Measurements from ENCODE around the gene NOP9.
A peak's percentile ranks its signal among the peaks of the same experiment; 100 is the strongest.

Gene NOP9

GRCh38 chr14:24283796-24284460 lies 15.7 kb upstream of the NOP9 start:
- DNase-seq = no peak

DNA sequence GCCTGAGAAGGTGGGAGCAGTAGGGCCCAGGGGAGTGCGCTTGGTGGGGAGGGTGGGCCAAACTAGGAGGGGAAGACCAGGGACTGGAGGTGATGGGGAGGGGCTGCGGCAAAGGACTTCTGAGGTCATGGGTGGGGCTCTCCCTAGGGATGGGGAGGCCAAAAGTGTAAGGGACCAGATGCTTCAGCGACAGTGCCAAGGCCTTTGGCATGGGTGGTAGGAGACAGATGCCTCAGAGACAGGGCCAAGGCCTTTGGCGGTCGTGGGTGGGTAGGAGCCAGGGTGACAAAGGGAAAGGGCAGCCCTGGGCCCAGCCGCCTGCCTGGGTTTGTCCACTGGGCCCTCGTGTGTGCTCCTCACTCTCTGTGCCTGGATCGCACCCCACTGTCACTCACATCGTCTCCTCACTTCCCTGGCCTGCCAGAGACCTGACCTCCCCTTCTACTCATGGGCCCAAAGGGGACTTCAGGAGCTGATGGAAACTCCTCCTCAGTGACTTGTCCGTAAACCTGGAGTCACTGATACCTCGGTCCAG lies 15.1 kb upstream of the NOP9 start:
- no peak for DNase-seq

GRCh38 chr14:24285351-24285750 lies 14.3 kb upstream of the NOP9 start:
- no peak for DNase-seq

DNA sequence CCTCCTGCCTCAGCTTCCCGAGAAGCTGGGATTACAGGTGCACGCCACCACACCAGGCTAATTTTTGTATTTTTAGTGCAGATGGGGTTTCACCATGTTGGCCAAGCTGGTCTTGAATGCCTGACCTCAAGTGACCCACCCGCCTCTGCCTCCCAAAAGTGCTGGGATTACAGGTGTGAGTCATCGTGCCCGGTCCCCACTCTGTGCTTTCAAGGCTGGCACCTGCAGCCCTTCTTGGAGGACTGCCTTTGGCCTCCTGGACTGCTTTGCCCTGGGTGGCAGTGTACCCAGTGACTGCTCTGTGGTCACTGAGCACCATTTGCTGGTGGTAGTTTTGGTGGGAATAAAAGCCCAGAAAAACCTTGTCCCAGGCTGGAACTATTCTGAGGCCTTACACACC lies 12.7 kb upstream of the NOP9 start:
- no peak for DNase-seq

DNA sequence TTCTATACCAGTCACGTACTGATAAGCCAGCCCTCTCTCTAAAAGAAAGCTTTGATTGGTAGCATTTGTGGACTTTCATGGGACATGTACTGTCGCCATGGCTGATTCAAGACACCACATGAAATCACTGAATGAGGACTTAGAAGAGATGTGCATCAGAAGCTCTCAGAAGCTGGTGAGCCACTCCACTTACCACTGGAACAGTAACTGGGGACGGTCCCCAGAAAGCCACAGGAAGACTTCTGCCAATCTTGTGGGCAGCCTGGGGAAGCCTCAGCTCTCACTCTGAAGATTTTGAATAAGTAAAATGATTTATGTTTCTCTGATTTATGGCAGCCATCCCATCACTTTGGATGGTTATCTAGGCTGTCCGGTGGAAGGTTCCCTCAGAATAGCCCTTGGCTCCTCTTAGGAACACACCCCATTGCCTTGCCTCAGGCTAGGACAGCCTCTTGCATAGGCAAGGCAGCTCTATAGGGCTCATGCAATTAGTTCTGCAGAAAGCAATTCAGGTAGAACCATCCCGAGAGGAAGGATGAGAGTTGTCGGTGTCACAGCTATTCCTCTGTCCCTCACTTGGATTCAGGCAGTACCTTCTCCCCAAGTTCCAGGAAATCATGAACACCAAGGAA lies 9.9 kb upstream of the NOP9 start:
- DNase-seq = no peak

DNA sequence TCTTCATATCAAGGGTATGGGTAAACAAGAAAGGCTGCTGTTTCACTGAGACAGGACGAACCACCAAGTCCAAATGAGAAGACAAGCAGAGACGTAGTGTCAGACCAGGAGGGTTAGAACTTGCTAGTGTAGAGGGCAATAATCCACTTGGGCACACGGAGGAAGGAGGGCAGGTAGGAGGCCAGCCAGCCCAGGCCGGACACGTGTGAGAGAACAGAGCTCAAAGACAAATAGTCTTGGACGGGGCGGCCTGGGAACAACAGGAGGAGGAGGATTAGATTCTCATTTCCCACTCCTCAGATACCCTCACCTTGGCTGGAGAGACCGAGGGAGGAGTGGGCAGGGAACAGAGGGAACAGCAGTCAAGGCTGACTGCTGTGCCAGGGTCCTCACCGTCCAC lies 8.9 kb upstream of the NOP9 start:
- DNase-seq = no peak

DNA sequence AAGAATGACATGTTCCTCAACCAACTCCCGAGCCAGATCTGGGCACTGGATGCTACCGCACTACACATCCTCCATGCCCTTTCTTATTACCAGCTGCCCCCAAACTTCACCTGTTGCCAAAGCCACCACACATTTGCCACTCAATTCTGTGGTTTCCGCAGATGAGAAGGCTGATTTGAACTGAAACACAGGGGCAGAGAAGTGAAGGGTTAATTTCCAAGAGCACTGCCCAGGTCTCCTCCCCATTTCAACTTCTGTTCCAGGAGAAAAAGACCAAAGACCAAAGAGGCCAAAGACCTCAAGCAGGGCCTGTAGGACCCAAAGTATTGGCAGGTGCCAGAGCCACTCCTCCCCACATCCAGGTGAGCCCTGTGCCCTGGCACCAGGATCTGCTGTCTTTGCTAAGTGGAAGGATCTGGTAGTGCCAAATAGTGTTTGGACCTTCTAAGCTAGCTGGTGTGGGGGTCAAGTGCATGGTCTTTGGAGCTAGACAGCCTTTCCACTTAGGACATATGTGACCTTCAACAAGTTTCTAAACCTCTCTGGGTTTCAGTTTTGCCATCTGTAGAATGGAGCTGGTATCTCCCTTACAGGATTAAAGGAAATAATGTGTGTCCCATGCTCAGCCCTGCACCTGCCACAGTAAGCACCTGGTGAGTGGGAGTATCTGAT lies 8.1 kb upstream of the NOP9 start:
- no peak for DNase-seq

GRCh38 chr14:24292118-24292807 lies 7.4 kb upstream of the NOP9 start:
- DNase-seq = no peak

- no peak for DNase-seq
Observed at GRCh38 chr14:24293525-24293924, 6.1 kb upstream of the NOP9 start.

DNA sequence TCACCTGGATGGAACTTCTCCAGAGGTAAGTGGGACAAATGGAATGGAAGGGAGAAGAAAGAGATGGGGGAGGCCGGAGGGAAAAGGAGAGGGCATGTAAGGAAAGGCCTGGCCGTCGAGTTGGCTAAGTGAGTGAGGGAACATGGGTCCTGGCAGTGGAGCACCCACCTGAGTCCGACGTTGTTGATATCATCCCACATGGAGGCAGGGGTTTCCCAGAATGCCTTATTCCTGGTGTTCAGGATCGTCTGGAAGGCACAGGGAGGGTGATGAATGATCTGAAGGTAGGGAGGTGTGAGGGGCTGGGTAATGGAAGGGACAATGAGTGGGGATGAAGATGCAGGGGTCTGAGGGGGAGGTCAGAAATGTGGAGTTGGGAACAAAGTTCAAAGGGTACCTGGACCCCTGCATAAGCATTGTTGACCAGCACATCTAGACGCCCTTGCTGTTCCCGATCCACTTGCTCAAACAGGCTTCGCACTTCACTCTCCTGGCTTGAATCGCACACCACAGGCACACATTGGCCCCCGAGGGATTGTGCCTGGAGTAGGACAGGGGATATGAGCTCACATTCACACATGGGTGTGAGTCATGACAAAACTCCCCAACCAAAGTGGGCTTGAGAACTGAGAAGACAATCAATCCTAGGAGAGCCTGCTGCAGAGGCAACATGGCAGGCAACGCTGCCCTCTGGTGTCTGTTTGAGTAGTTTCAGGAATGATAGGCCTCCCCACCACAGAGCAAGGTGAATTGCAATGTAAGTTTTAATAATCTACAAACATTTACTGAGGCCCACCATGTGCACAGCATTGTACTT lies 3.1 kb upstream of the NOP9 start:
- DNase-seq = peak; percentile 91

DNA sequence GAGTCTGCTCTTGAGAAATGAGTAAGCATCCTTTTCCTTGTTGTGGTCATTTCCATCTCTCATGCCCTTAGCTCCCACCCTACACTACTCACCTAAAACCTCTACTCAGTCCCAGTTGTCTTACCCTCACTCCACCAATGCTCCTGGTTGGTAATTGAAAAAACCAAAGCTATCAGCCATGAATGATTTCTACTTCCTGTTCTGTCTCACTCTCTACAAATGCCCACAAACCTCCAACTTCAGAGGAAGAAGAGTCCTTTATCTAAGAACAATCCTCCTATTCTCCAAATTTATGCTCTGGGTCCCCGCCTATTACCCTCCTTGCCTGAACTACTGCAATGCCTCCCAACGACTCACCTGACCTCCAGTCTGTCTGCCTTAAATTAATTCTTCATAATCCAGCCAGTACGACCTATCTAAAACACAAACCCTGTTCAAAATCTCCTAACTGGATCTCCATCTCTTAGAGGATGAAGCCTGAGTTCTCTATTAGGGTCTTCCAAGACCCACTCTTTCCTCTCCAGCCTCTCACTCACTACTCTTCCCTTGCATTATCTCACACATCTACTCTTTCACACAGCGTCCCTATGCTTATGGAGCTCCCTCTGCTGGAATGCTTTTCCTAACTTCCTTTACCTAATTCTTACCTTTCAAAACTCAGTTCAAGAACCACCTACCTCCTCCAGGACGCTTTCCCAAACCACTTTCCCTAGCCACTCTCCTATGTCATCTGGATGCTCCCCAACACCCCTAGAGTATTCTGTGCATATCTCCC lies 2.3 kb upstream of the NOP9 start:
- DNase-seq = peak; percentile 64

DNA sequence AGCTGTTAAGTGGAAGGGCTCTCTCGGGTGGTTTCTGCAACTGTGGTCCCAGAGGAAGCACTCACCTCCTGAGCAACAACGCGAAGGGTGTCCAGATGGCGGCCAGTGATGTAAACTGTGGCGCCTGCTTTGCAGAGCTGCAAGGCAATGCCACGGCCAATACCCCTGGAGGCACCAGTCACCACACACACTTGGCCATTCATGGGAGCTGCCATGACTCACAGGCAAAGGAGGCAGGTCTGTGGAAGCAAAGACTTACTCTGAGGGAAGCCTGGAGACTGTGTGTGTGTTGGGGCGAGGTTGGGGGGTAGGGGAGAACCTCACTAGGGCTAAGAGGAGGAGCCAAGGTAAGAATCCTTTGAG lies 777 bp upstream of the NOP9 start:
- peak; percentile 45 for DNase-seq

DNA sequence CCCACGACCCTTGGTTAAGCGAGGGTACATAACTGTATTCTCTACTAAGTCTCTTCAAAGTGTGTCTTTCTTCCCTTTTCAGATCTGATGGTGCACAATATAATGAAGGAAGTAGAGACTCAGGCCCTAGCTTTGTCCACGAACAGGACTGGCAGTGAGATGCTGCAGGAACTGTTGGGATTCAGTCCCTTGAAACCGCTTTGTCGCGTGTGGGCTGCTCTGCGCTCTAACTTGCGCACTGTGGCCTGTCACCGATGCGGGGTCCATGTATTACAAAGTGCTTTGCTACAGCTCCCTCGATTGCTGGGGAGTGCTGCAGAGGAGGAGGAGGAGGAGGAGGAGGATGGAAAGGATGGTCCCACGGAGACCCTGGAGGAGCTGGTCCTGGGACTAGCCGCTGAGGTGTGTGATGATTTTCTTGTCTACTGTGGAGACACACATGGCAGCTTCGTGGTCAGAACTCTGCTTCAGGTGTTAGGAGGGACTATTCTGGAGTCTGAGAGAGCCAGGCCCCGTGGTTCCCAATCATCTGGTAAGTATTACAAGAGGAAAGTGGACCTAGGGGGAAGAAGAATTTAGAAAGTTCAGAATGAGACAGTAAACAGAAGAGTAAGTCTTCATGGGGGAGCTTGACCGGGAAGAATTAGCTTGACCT lies 803 bp downstream of the NOP9 start:
- DNase-seq = no peak

GRCh38 chr14:24304019-24304387 lies 4.4 kb downstream of the NOP9 start:
- no peak for DNase-seq

- no peak for DNase-seq
Observed at GRCh38 chr14:24307156-24307574, 7.5 kb downstream of the NOP9 start.

GRCh38 chr14:24307575-24308341 lies 8.1 kb downstream of the NOP9 start, which contains the start of gene CIDEB:
CIDEB (minus strand) TSS chr14:24307977; CDS start chr14:24307858, 119 bp downstream.
- peak; percentile 61 for DNase-seq

- no peak for DNase-seq
Observed at GRCh38 chr14:24308342-24309124, 8.9 kb downstream of the NOP9 start.

DNA sequence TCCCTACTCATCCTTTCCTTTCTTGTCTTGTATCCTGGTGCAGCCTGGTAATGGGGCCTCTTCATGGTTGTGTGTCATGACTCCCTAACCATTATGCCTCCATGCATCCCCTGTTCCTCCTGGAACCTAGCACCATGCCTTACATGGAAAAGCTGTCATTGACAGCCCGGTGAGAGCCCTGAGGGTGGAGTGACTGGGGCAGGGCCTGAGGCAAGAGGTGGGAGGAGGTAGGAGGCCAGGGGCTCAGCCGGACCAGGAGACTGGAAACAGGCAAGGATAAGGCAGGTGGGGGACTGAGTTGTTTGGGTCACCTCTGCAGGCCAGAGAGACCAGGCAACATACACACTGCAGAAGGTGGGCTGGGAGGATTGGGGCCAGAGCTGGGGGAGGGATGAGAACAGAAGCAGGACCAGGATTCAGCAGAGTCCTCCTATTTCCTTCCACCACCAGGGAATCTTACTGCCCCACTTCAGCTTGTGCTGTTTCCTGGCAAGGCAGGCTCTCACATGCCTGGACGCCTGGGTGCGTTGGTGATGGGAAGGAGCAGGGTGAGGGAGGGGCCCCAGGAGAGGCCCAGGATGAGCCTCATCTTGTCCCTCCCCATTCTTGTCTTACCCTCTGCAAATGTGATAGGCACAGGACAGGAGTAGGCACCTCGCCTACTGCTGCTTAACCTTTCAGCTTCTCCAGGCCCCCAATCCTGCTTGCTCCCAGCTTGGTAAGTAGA lies 10.1 kb downstream of the NOP9 start, which contains the start of gene LTB4R2:
LTB4R2 (plus strand) TSS at position 603 of the 727 bp plus-strand sequence. CDS start 525 bp downstream, outside the sequence.
- DNase-seq = no peak

DNA sequence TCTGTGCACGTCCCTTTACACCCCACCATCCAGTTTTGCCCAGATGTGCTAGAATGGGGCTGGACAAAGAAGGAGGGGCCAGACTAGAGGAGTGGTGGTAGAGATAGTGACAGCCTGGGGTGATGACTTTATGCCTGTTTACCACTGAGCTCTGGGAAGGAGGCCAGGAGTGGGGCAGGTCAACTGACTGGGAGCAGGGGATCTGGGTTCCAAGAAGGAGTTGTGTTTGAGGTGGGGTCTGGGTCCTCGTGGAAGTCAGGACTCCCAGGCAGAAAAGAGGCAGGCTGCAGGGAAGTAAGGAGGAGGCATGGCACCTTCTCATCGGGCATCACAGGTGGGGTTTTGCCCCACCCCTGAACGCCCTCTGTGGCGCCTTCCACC lies 10.6 kb downstream of the NOP9 start:
- no peak for DNase-seq

Measured in kidney glomerular epithelial cell (primary cell).